Measurements from ENCODE around the gene RNF148.

RNF148 gene, protein sequence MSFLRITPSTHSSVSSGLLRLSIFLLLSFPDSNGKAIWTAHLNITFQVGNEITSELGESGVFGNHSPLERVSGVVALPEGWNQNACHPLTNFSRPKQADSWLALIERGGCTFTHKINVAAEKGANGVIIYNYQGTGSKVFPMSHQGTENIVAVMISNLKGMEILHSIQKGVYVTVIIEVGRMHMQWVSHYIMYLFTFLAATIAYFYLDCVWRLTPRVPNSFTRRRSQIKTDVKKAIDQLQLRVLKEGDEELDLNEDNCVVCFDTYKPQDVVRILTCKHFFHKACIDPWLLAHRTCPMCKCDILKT

DNA sequence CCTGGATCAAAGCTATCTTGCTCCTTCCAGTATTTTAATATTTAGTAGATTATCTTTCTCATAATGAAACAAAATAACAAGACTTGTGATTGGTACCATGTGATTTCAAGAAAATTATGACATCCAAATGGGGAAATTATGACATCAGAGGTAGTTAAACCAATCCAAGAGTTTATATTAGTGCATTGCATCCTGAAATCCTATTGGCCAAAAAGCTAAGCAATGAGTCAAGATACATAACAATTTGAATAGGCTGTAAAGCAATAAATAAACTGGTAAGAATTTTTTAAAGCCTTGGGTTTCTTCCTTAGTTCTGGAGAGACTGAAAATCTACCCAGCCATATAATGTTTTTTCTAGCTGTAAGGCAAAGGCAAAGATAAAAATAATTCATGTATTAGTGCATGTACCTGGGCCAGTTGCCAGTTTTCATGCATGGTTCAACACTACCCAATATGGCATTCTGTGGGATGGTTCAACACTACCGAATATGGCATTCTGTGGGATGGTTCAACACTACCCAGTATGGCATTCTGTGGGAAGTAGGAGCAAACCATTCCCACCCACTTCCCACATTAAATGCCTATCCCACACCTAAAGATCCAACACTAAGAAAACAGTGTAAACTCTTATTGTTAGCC is at the start of gene RNF148:
Gene RNF148, minus strand, starts transcription at position 51 of the 639 bp plus-strand sequence. CDS start 172 bp downstream, outside the sequence.
- Mint-ChIP-seq H3K27me3 (ENCODE audit: low read depth, poor library complexity) (no peaks in the 10 kb centered on the region), H3K36me3 (ENCODE audit: low read depth) (no peaks in the 10 kb centered on the region), H3K9me3 (no peaks in the 10 kb centered on the region), H3K27ac (no peak within 1 kb of the TSS), H3K4me3 (no peak within 1 kb of the TSS), H3K4me1 (no peaks in the 10 kb centered on the region)
- no peak for DNase-seq
- TF ChIP-seq CTCF (IDR thresholded peaks at IDR 0.05) = no peak

DNA sequence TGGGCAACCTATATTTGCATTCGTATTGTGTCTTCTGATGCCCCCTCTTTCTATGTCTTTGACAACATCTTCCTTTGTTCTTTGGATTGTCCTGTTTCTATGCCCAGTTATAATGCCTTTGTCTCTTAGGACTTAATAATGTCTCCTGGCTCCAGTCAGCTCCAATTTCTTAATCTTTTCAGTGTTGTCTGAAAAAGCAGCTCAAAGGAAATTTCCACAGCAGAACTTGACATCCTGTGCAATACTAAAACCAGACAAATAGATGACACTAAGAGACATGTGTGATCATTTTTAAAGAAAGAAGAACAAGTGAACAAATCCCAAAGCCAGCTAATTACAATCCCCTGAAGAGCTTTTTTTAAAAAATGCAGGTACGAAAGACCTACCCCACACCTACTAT is 47.7 kb upstream of the RNF148 start:
- no peak for DNase-seq
- H3K27me3 Mint-ChIP-seq (ENCODE audit: low read depth, poor library complexity) = no peaks in the 10 kb centered on the region
- no peaks in the 10 kb centered on the region for H3K4me1 Mint-ChIP-seq
- no peaks in the 10 kb centered on the region for H3K36me3 Mint-ChIP-seq (ENCODE audit: low read depth)
- no peak overlapping the region for H3K4me3 Mint-ChIP-seq
- H3K27ac Mint-ChIP-seq = no peak overlapping the region
- H3K9me3 Mint-ChIP-seq = no peaks in the 10 kb centered on the region
- no peak for TF ChIP-seq CTCF (IDR thresholded peaks at IDR 0.05)

- no peaks in the 10 kb centered on the region for H3K36me3 Mint-ChIP-seq (ENCODE audit: low read depth)
- H3K27me3 Mint-ChIP-seq (ENCODE audit: low read depth, poor library complexity) = no peaks in the 10 kb centered on the region
- H3K4me3 Mint-ChIP-seq = no peak overlapping the region
- no peaks in the 10 kb centered on the region for H3K9me3 Mint-ChIP-seq
- TF ChIP-seq CTCF (IDR thresholded peaks at IDR 0.05) = no peak
- no peak for DNase-seq
- no peaks in the 10 kb centered on the region for H3K4me1 Mint-ChIP-seq
- no peak overlapping the region for H3K27ac Mint-ChIP-seq
Observed at GRCh38 chr7:122748195-122748594, 45.5 kb upstream of the RNF148 start.

DNA sequence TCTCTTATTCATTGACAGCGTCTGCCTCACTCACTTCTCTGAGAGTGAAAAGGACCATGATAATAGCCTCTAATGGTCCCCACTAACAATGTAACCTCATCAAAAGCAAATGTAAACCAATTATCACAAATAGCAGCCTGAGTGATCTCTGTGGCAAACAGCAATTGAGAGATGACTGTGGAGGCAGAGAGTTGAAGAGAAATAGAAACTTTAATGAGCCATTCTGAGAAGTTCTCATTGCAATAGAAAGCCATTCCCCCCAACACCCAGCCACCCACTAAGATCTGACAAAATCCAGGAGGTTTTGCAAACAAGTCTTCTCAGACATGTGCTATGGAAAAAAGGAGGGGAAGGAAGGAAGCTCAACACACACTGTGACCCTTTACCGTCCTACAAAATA is 44.2 kb upstream of the RNF148 start:
- Mint-ChIP-seq H3K4me3 (no peak overlapping the region), H3K36me3 (ENCODE audit: low read depth) (no peaks in the 10 kb centered on the region), H3K27ac (no peak overlapping the region), H3K4me1 (no peaks in the 10 kb centered on the region), H3K27me3 (ENCODE audit: low read depth, poor library complexity) (no peaks in the 10 kb centered on the region), H3K9me3 (no peaks in the 10 kb centered on the region)
- TF ChIP-seq CTCF (IDR thresholded peaks at IDR 0.05) = no peak
- no peak for DNase-seq

GRCh38 chr7:122743211-122743610 is 40.5 kb upstream of the RNF148 start:
- H3K4me1 Mint-ChIP-seq = no peaks in the 10 kb centered on the region
- H3K36me3 Mint-ChIP-seq (ENCODE audit: low read depth) = no peaks in the 10 kb centered on the region
- no peak overlapping the region for H3K27ac Mint-ChIP-seq
- DNase-seq = no peak
- H3K4me3 Mint-ChIP-seq = no peak overlapping the region
- TF ChIP-seq CTCF (IDR thresholded peaks at IDR 0.05) = no peak
- H3K9me3 Mint-ChIP-seq = no peaks in the 10 kb centered on the region
- no peaks in the 10 kb centered on the region for H3K27me3 Mint-ChIP-seq (ENCODE audit: low read depth, poor library complexity)

DNA sequence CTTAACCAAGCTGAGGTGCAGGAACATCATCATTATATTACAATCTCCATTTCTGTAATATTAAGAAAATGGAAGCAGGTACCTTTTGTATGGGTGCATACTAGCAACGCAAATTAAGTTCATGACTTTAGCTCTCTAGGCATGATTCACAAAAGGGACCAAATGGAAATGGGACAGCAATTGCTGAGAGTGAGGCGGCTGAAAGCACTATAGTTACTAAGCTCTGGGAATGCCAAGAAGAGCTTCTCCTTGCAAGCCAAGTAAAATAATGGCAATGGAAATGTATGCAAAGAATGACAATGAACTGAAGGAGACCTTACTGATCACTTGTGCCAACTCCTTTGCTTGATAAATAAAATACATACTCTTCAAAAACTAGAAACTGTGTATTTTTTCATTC is 36.2 kb upstream of the RNF148 start:
- H3K36me3 Mint-ChIP-seq (ENCODE audit: low read depth) = no peaks in the 10 kb centered on the region
- H3K27ac Mint-ChIP-seq = no peak overlapping the region
- no peak overlapping the region for H3K4me3 Mint-ChIP-seq
- DNase-seq = no peak
- no peaks in the 10 kb centered on the region for H3K27me3 Mint-ChIP-seq (ENCODE audit: low read depth, poor library complexity)
- H3K9me3 Mint-ChIP-seq = no peaks in the 10 kb centered on the region
- H3K4me1 Mint-ChIP-seq = no peaks in the 10 kb centered on the region
- no peak for TF ChIP-seq CTCF (IDR thresholded peaks at IDR 0.05)

Data from nephron progenitor cell (in vitro differentiated cells).